DMS53 (cell line): ENCODE data around the gene NUTM2B.
"Not testable (repeated sequence)": the region's sequence is repeated elsewhere in the genome, so short reads cannot be mapped to it uniquely, and the experiment has no call there.

Source experiments
- DNase-seq: peaks from one replicate; lab custom pipeline; 2025; lab: John Stamatoyannopoulos, UW

Gene NUTM2B

DNA sequence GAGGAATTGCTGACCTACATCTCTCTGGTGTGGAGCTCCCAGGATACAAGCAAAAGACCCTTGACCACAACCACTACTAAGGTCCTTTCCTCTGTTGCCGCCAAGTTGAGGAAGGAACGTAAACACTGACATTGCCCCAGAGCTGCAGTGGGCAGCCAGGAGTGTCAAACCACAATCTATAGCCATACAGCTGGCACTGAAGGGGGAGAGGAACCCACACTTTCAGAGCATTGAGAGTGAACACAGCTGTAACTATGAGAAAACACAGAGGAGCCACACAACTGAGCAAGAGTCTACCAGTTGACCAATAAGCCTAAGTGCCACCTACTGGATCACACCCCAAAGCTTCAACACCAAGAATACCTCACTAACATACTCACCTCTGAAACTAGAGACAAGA lies 45.5 kb downstream of the NUTM2B start:
- not testable (repeated sequence) for DNase-seq

DNA sequence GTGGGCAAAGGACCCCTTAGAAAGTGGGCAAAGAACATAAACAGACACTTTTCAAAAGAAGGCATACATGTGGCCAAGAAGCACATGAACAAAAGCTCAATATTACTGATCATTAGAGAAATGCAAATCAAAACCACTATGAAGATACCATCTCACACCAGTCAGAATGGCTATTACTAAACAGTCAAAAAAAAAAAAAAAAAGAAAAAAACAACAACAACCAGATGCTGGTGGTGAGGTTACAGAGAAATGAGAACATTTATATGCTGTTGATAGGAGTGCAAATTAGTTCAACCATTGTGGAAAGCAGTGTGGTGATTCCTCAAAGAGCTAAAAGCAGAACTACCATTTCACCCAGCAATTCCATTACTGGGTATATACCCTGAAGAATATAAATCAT lies 50.6 kb downstream of the NUTM2B start:
- DNase-seq, result not testable (repeated sequence)

DNA sequence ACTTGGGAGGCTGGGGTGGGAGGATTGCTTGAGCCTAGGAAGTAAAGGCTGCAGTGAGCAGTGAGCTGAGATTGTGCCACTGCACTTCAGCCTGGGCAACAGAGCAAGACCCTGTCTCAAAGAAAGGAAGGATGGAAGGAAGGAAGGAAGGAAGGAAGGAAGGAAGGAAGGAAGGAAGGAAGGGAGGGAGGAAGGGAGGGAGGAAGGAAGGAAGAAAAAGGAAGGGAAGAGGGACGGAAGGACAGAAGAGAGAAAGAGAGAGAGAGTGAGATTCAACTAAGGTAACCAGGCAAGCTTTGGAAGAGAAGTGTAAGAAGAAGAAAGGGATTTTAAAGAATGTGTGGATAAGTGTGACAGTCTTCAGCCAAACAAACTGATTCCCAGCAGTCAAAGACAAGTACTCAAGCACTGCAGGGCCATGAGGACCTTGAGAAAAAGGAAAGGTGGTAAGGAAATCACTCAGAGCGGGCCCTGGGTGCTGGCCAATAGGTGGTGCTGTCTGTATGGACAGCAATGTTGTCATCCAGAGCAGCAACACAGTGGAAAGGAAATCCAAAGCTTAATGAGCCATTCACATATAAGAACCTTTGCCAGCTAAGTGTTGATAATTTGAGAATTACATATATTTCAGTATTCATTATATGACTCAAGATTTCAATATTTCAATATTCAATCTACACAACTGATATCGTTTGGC lies 55.4 kb downstream of the NUTM2B start:
- peak; percentile 37 for DNase-seq
